NCI-H510A treated with DMSO at 0.1 percent for 48 hours (cell line): ENCODE results near the gene PXMP2.
"Not testable (repeated sequence)": the region's sequence is repeated elsewhere in the genome, so short reads cannot be mapped to it uniquely, and the experiment has no call there.

ENCODE experiments used
- DNase-seq: peaks from one replicate; lab custom pipeline; 2025; lab: John Stamatoyannopoulos, UW

The PXMP2 gene

GRCh38 chr12:132694888-132695287, 7.5 kb downstream of the PXMP2 start:
- not testable (repeated sequence) for DNase-seq

- DNase-seq, result no peak
Observed at GRCh38 chr12:132695431-132695830, 8.0 kb downstream of the PXMP2 start.

- DNase-seq, result no peak
Observed at GRCh38 chr12:132698341-132698740, 11.0 kb downstream of the PXMP2 start.

- no peak for DNase-seq
Observed at GRCh38 chr12:132700212-132700822, 12.9 kb downstream of the PXMP2 start.

GRCh38 chr12:132702640-132703039, 15.3 kb downstream of the PXMP2 start:
- no peak for DNase-seq

- no peak for DNase-seq
Observed at GRCh38 chr12:132703641-132704040, 16.3 kb downstream of the PXMP2 start.

- no peak for DNase-seq
Observed at GRCh38 chr12:132707241-132707640, 19.9 kb downstream of the PXMP2 start.

GRCh38 chr12:132708150-132708549, 20.8 kb downstream of the PXMP2 start:
- no peak for DNase-seq

- no peak for DNase-seq
Observed at GRCh38 chr12:132710043-132710404, 22.6 kb downstream of the PXMP2 start.

GRCh38 chr12:132710405-132711079, 23.2 kb downstream of the PXMP2 start, which contains the start of gene PGAM5:
Gene PGAM5 (plus strand): TSS chr12:132710842. CDS start chr12:132710877, 35 bp downstream.
- peak; percentile 80 for DNase-seq

GRCh38 chr12:132711080-132711843, 23.9 kb downstream of the PXMP2 start:
- no peak for DNase-seq

GRCh38 chr12:132713123-132713522, 25.7 kb downstream of the PXMP2 start:
- no peak for DNase-seq

- DNase-seq, result no peak
Observed at GRCh38 chr12:132715874-132716273, 28.5 kb downstream of the PXMP2 start.

GRCh38 chr12:132716356-132716755, 29.0 kb downstream of the PXMP2 start:
- DNase-seq, result no peak

- DNase-seq, result no peak
Observed at GRCh38 chr12:132717011-132717410, 29.6 kb downstream of the PXMP2 start.

GRCh38 chr12:132717531-132718387, 30.4 kb downstream of the PXMP2 start:
- DNase-seq, result no peak

- DNase-seq, result no peak
Observed at GRCh38 chr12:132718644-132719043, 31.3 kb downstream of the PXMP2 start.

- no peak for DNase-seq
Observed at GRCh38 chr12:132719141-132719953, 32.0 kb downstream of the PXMP2 start.

GRCh38 chr12:132719954-132720324, 32.6 kb downstream of the PXMP2 start:
- no peak for DNase-seq

- DNase-seq, result no peak
Observed at GRCh38 chr12:132720606-132721345, 33.4 kb downstream of the PXMP2 start.
